SK-N-SH (cell line): ENCODE data around the gene CLASP2. TPM values are rescaled to one million over a fixed set of nuclear protein-coding genes. Genes with fewer than 3 reads are reported as not detected.

Experiments
- CTCF ChIA-PET: fragments of 300-600, 350-600 bp; formaldehyde crosslinking; extraction: SDS; loops from one replicate; lab custom pipeline; 2021; lab: Yijun Ruan, JAX
- POLR2A ChIA-PET: fragments of 350-600 bp; sonication (Branson Sonifier 250); formaldehyde crosslinking; extraction: SDS; loops from one replicate; lab custom pipeline; 2020; ENCODE audit warnings: antibody characterized with exemption, inconsistent platforms; lab: Yijun Ruan, JAX
- DNase-seq: peaks from one replicate; pipeline ENCODE4 v3.0.0; 2012
- H2AFZ ChIP-seq: fragments of 200-600 bp; sonication (generic); 2 replicates; pipeline ENCODE4 v1.8.1; 2016; ENCODE audit warnings: antibody characterized with exemption, mild to moderate bottlenecking, low read depth
- H3F3A ChIP-seq: fragments of 200-600 bp; sonication (generic); replicated peaks from 2 replicates; pipeline ENCODE3; 2016; ENCODE audit warnings: antibody characterized with exemption, mild to moderate bottlenecking; ENCODE audit not compliant: insufficient read depth
- H3K27ac ChIP-seq, 2 experiments: fragments of 200-500 bp in 1 of 2; fragments of 200-600 bp in 1 of 2; sonication (Bioruptor generic) in 1 of 2; sonication (generic), shearing (Covaris generic) in 1 of 2; 2 replicates each; pipeline versions ENCODE4 v1.5.1 to v1.6.1; 2014 to 2016; ENCODE audit warnings: low read depth in 2 of 2, inconsistent platforms in 1 of 2, low read length in 1 of 2, mild to moderate bottlenecking in 1 of 2, mixed read lengths in 1 of 2
- H3K27me3 ChIP-seq: fragments of 200-600 bp; sonication (generic), shearing (Covaris generic); 2 replicates; pipeline ENCODE4 v1.6.1; 2016; ENCODE audit warnings: mixed run types; ENCODE audit not compliant: insufficient read depth
- H3K36me3 ChIP-seq, 2 experiments: fragments of 200-500 bp in 1 of 2; fragments of 200-600 bp in 1 of 2; sonication (Bioruptor generic) in 1 of 2; sonication (generic) in 1 of 2; replicated peaks in 1 of 2; 2 replicates each; pipeline versions ENCODE3 to v1.5.1; 2014 to 2016; ENCODE audit warnings: low read length in 1 of 2, mild to moderate bottlenecking in 1 of 2; ENCODE audit not compliant: insufficient read depth in 2 of 2, control insufficient read depth in 1 of 2
- H3K4me1 ChIP-seq, 2 experiments: fragments of 200-500 bp in 1 of 2; fragments of 200-600 bp in 1 of 2; sonication (Bioruptor generic) in 1 of 2; sonication (generic), shearing (Covaris generic) in 1 of 2; 2 replicates each; pipeline versions ENCODE4 v1.5.1 to v1.6.1; 2014 to 2016; ENCODE audit warnings: low read depth in 1 of 2, low read length in 1 of 2, mixed run types in 1 of 2; ENCODE audit not compliant: insufficient read depth in 2 of 2, control insufficient read depth in 1 of 2
- H3K4me2 ChIP-seq: fragments of 200-600 bp; sonication (generic), shearing (Covaris generic); 2 replicates; pipeline ENCODE4 v1.6.1; 2017; ENCODE audit warnings: mixed run types
- H3K4me3 ChIP-seq, 2 experiments: fragments of 200-500 bp in 1 of 2; fragments of 200-600 bp in 1 of 2; sonication (Bioruptor generic) in 1 of 2; sonication (generic), shearing (Covaris generic) in 1 of 2; 2 replicates each; pipeline versions ENCODE4 v1.5.1 to v1.8.1; 2014 to 2016; ENCODE audit warnings: low read depth in 2 of 2, inconsistent platforms in 1 of 2, low read length in 1 of 2, mild to moderate bottlenecking in 1 of 2, mixed read lengths in 1 of 2, moderate library complexity in 1 of 2
- H3K79me2 ChIP-seq: fragments of 200-600 bp; sonication (generic); 2 replicates; pipeline ENCODE4 v1.8.1; 2017; ENCODE audit warnings: mild to moderate bottlenecking; ENCODE audit not compliant: insufficient read depth
- H3K9ac ChIP-seq: fragments of 200-600 bp; sonication (generic); 2 replicates; pipeline ENCODE4 v1.6.1; 2017; ENCODE audit warnings: mixed run types
- H3K9me2 ChIP-seq: fragments of 200-600 bp; sonication (generic); 2 replicates; pipeline ENCODE4 v1.6.1; 2017; ENCODE audit warnings: mixed run types
- H3K9me3 ChIP-seq: fragments of 200-600 bp; sonication (generic); 2 replicates; pipeline ENCODE4 v1.6.1; 2017; ENCODE audit warnings: mixed run types, mild to moderate bottlenecking, moderate library complexity
- H4K20me1 ChIP-seq: fragments of 200-600 bp; sonication (generic); 2 replicates; pipeline ENCODE4 v1.6.1; 2017; ENCODE audit warnings: mild to moderate bottlenecking, mixed run types; ENCODE audit not compliant: insufficient read depth
- EZH2phosphoT487 ChIP-seq: fragments of 200-600 bp; sonication (generic); IDR thresholded peaks from 2 replicates; pipeline ENCODE4 v1.6.1; 2017; ENCODE audit warnings: low read depth, mixed run types, mild to moderate bottlenecking, antibody characterized with exemption, moderate library complexity, borderline replicate concordance
- FOXM1 ChIP-seq: IDR thresholded peaks from 2 replicates; pipeline ENCODE4 v1.4.0; 2012; ENCODE audit warnings: low read depth, mild to moderate bottlenecking
- GABPA ChIP-seq: IDR thresholded peaks from 2 replicates; pipeline ENCODE4 v1.4.0; 2012; ENCODE audit warnings: low read depth, mild to moderate bottlenecking
- GATA2 ChIP-seq: sonication (generic); formaldehyde crosslinking; IDR thresholded peaks from 2 replicates; pipeline ENCODE4 v1.5.0; 2020; ENCODE audit warnings: mild to moderate bottlenecking, missing genetic modification reagents
- JUND ChIP-seq: IDR thresholded peaks from 2 replicates; pipeline ENCODE4 v1.4.0; 2012
- MEF2A ChIP-seq: IDR thresholded peaks from 2 replicates; pipeline ENCODE4 v1.4.0; 2012; ENCODE audit warnings: low read depth, borderline replicate concordance
- NFIC ChIP-seq: IDR thresholded peaks from 2 replicates; pipeline ENCODE4 v1.4.0; 2012; ENCODE audit warnings: borderline replicate concordance
- RAD21 ChIP-seq: IDR thresholded peaks from 2 replicates; pipeline ENCODE4 v1.6.1; 2012; ENCODE audit warnings: mild to moderate bottlenecking, low read length
- RFX5 ChIP-seq: IDR thresholded peaks from 2 replicates; pipeline ENCODE4 v1.6.1; 2012; ENCODE audit warnings: mild to moderate bottlenecking, improper control_type of control experiment, low read length
- SIN3A ChIP-seq: IDR thresholded peaks from 2 replicates; pipeline ENCODE4 v1.6.1; 2012; ENCODE audit warnings: low read depth, mild to moderate bottlenecking, low read length, moderate library complexity, borderline replicate concordance
- TAF1 ChIP-seq: IDR thresholded peaks from 2 replicates; pipeline ENCODE4 v1.6.1; 2012; ENCODE audit warnings: low read depth, mild to moderate bottlenecking, low read length, moderate library complexity, borderline replicate concordance
- TEAD4 ChIP-seq: IDR thresholded peaks from 2 replicates; pipeline ENCODE4 v1.4.0; 2012; ENCODE audit warnings: mild to moderate bottlenecking, borderline replicate concordance; ENCODE audit not compliant: insufficient read depth
- WGBS: methylation state at CpG from one replicate; pipeline ENCODE4 v1.1.6; 2017; ENCODE audit warnings: low lambda C conversion rate; 5-methylcytosine and 5-hydroxymethylcytosine counted together
- polyA plus RNA-seq, 3 experiments: library from polyadenylated mRNA; depleted of rRNA; stranded (reverse); fragments of >200 nt; gene quantifications; 2 replicates each; pipeline ENCODE4 v1.2.3, GENCODE V29; 2012
- TF ChIP-seq, protein P1 (sequence below): fragments of 150-350 bp; IDR thresholded peaks from 2 replicates; pipeline ENCODE4 v1.6.1; 2016; ENCODE audit warnings: mild to moderate bottlenecking, low read depth, low read length
- TF ChIP-seq, protein P2 (sequence below): fragments of 200-600 bp; sonication (generic); IDR thresholded peaks from 2 replicates; pipeline ENCODE4 v1.6.1; 2017; ENCODE audit warnings: antibody characterized with exemption, mild to moderate bottlenecking, moderate library complexity
- TF ChIP-seq, protein P3 (sequence below): IDR thresholded peaks from 2 replicates; pipeline ENCODE4 v1.4.0; 2012; ENCODE audit warnings: low read depth

CLASP2 gene
- polyA plus RNA-seq, 1 of the 3 experiments (the other 2 are of a cell fraction) = 13.2 TPM

DNA sequence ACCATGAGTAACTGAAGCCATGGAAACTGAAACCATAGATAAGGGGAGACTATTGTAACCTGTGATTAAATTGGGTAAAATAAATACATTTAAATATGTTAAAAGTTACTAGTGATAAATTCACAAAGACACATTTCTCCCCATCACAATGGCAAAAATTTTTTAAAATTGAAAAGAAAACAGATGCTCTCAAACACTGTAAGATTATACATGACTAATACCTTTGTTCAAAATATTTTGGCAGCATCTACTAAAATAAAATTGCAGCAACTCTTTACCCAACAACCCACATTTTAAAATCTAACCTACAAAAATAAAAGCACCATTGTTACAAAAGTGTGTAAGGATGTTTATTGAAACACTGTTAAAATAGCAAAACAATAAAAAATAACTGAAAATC is 93.3 kb downstream of the CLASP2 start:
- Histone ChIP-seq H3K36me3 (peaks cover 37 to 53% of the 10 kb centered on the region in 2 experiments), H3K9me3 (no peaks in the 10 kb centered on the region), H3F3A (peaks cover 9% of the 10 kb centered on the region), H3K27me3 (no peaks in the 10 kb centered on the region), H4K20me1 (no peaks in the 10 kb centered on the region), H3K9ac (no peak overlapping the region), H3K27ac (no peak overlapping the region), H3K79me2 (no peaks in the 10 kb centered on the region), H3K9me2 (no peaks in the 10 kb centered on the region), H3K4me2 (no peak overlapping the region), H3K4me3 (no peak overlapping the region), H3K4me1 (no peaks in the 10 kb centered on the region), H2AFZ (no peak overlapping the region)
- ChIA-PET CTCF (no interaction called here), POLR2A (no interaction called here)
- DNase-seq = no peak
- TF ChIP-seq, protein P1, sequence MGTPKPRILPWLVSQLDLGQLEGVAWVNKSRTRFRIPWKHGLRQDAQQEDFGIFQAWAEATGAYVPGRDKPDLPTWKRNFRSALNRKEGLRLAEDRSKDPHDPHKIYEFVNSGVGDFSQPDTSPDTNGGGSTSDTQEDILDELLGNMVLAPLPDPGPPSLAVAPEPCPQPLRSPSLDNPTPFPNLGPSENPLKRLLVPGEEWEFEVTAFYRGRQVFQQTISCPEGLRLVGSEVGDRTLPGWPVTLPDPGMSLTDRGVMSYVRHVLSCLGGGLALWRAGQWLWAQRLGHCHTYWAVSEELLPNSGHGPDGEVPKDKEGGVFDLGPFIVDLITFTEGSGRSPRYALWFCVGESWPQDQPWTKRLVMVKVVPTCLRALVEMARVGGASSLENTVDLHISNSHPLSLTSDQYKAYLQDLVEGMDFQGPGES = no peak
- TF ChIP-seq, protein P2, sequence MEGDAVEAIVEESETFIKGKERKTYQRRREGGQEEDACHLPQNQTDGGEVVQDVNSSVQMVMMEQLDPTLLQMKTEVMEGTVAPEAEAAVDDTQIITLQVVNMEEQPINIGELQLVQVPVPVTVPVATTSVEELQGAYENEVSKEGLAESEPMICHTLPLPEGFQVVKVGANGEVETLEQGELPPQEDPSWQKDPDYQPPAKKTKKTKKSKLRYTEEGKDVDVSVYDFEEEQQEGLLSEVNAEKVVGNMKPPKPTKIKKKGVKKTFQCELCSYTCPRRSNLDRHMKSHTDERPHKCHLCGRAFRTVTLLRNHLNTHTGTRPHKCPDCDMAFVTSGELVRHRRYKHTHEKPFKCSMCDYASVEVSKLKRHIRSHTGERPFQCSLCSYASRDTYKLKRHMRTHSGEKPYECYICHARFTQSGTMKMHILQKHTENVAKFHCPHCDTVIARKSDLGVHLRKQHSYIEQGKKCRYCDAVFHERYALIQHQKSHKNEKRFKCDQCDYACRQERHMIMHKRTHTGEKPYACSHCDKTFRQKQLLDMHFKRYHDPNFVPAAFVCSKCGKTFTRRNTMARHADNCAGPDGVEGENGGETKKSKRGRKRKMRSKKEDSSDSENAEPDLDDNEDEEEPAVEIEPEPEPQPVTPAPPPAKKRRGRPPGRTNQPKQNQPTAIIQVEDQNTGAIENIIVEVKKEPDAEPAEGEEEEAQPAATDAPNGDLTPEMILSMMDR = no peak
- no peak for TF ChIP-seq RAD21

- Histone ChIP-seq H4K20me1 (no peaks in the 10 kb centered on the region), H3K27ac (no peak overlapping the region; a peak in 1 of 4 replicates), H3K9ac (no peak overlapping the region), H3K9me3 (no peaks in the 10 kb centered on the region), H2AFZ (no peak overlapping the region), H3K4me2 (no peak overlapping the region), H3K36me3 (peaks cover 28% of the 10 kb centered on the region in 2 experiments), H3K27me3 (no peaks in the 10 kb centered on the region), H3K4me1 (no peaks in the 10 kb centered on the region), H3K4me3 (no peak overlapping the region), H3K9me2 (no peaks in the 10 kb centered on the region), H3K79me2 (no peaks in the 10 kb centered on the region), H3F3A (peaks cover 3% of the 10 kb centered on the region)
- POLR2A ChIA-PET = no interaction called here
- DNase-seq = no peak
- 92% methylated on average over 1 of the region's 1 CpG for WGBS
- CTCF ChIA-PET = interaction anchor here (1.0 to 1.5 kb wide), 4 partner anchors 19 to 174 kb away, joined by 3 to 7 read pairs (median 4); no protein-coding TSS in a partner anchor
- TF ChIP-seq, protein P1 = no peak
These were observed 105.0 kb downstream of the CLASP2 start for GRCh38 chr3:33613041-33613440.

GRCh38 chr3:33612607-33613006 is 105.4 kb downstream of the CLASP2 start:
- H3K9me2 ChIP-seq = no peaks in the 10 kb centered on the region
- no peak overlapping the region for H3K27ac ChIP-seq
- no peak overlapping the region for H3K4me3 ChIP-seq
- ChIA-PET CTCF (interaction anchor here (1.2 to 1.5 kb wide), 2 partner anchors 20 to 174 kb away, joined by 4 to 7 read pairs; no protein-coding TSS in a partner anchor), POLR2A (no interaction called here)
- H3K4me1 ChIP-seq = no peaks in the 10 kb centered on the region
- H3K4me2 ChIP-seq = no peak overlapping the region
- no peaks in the 10 kb centered on the region for H3K9me3 ChIP-seq
- H3K9ac ChIP-seq = no peak overlapping the region
- peaks cover 3% of the 10 kb centered on the region for H3F3A ChIP-seq
- H4K20me1 ChIP-seq = no peaks in the 10 kb centered on the region
- no peak for DNase-seq
- no peaks in the 10 kb centered on the region for H3K27me3 ChIP-seq
- peaks cover 28 to 32% of the 10 kb centered on the region in 2 experiments for H3K36me3 ChIP-seq
- H2AFZ ChIP-seq = no peak overlapping the region
- H3K79me2 ChIP-seq = no peaks in the 10 kb centered on the region
- 97% methylated on average over 1 of the region's 1 CpG for WGBS
- TF ChIP-seq TEAD4 (no peak), SIN3A (no peak), RAD21 (no peak), NFIC (no peak), TAF1 (no peak), JUND (no peak), FOXM1 (no peak), MEF2A (no peak), EZH2phosphoT487 (no peak), RFX5 (no peak), GATA2 (CRISPR knock-in tag) (no peak), GABPA (no peak)
- TF ChIP-seq, protein P3, sequence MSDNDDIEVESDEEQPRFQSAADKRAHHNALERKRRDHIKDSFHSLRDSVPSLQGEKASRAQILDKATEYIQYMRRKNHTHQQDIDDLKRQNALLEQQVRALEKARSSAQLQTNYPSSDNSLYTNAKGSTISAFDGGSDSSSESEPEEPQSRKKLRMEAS = no peak
- TF ChIP-seq, protein P2 = no peak
